ENCODE results near the gene IMMP2L. TPM values are rescaled to one million over a fixed set of nuclear protein-coding genes. Genes with fewer than 3 reads are reported as not detected.

IMMP2L gene
- total and polyA plus RNA-seq, 2 of the 8 experiments (the other 6 are each of a cell fraction or from before 2014, with no cell fraction given) = 2.3 to 10.1 TPM

- 81% methylated on average over 1 of the region's 1 CpG; no CpG with 5 or more reads in 1 of the 2 experiments for WGBS, 2 experiments (ENCODE audit: extremely low coverage in 1 of 2, insufficient coverage in 1 of 2, insufficient read length in 1 of 2, insufficient replicate concordance in 2 of 2, low coverage in 1 of 2, low lambda C conversion rate in 2 of 2, missing lambda C conversion rate in 1 of 2)
- no peak for DNase-seq (ENCODE audit: low read depth in 1 of 2, low spot score in 2 of 2)
- H2BK15ac ChIP-seq (ENCODE audit: low read length) = no peak overlapping the region
- no peak overlapping the region for H2AFZ ChIP-seq (ENCODE audit: low read length)
- H2BK12ac ChIP-seq (ENCODE audit: low read depth, low read length) = no peak overlapping the region
- H3K56ac ChIP-seq (replicated peaks; ENCODE audit: insufficient read length, low read depth, low read length) = no peak overlapping the region
- H3K79me2 ChIP-seq (ENCODE audit: control insufficient read depth in 1 of 2, insufficient read depth in 2 of 2, low read length in 2 of 2) = no peaks in the 10 kb centered on the region
- no peaks in the 10 kb centered on the region for H3K79me1 ChIP-seq (ENCODE audit: low read depth, low read length)
- no peak overlapping the region for H2BK20ac ChIP-seq (ENCODE audit: low read length)
- FAIRE-seq = no peak
- no peak overlapping the region for H3K27ac ChIP-seq (ENCODE audit: low read depth, low read length)
- H4K91ac ChIP-seq (replicated peaks; ENCODE audit: insufficient read length, low read length) = no peak overlapping the region
- H3K4ac ChIP-seq (replicated peaks; ENCODE audit: insufficient read length, low read depth, low read length) = no peak overlapping the region
- H2AK5ac ChIP-seq (ENCODE audit: low read depth, low read length) = no peak overlapping the region
- H3K36me3 ChIP-seq (ENCODE audit: control insufficient read depth in 2 of 4, insufficient read depth in 4 of 4, low read length in 3 of 4) = no peaks in the 10 kb centered on the region; a peak in 1 of 8 replicates
- no peaks in the 10 kb centered on the region for H3K4me1 ChIP-seq (replicated peaks in 1 of 4; ENCODE audit: control insufficient read depth in 3 of 4, insufficient read depth in 4 of 4, low read length in 3 of 4)
- H3K27me3 ChIP-seq (replicated peaks in 1 of 4; ENCODE audit: control insufficient read depth in 3 of 4, extremely low read depth in 1 of 4, insufficient read depth in 3 of 4, low read length in 3 of 4) = no peaks in the 10 kb centered on the region
- CTCF ChIA-PET (ENCODE audit: partially characterized antibody) = no interaction called here
- no peak overlapping the region for H4K8ac ChIP-seq (ENCODE audit: extremely low read depth, insufficient read depth, low read length)
- H3K23me2 ChIP-seq (ENCODE audit: low read depth, low read length) = no peaks in the 10 kb centered on the region
- no peak overlapping the region for H3K23ac ChIP-seq (ENCODE audit: insufficient read length)
- H2BK120ac ChIP-seq (replicated peaks; ENCODE audit: low read depth, low read length) = no peak overlapping the region
- H3K14ac ChIP-seq (ENCODE audit: insufficient read length) = no peak overlapping the region
- H4K20me1 ChIP-seq (replicated peaks in 1 of 2; ENCODE audit: control insufficient read depth in 1 of 2, insufficient read depth in 2 of 2, low read length in 2 of 2) = no peaks in the 10 kb centered on the region
- no peak overlapping the region for H4K5ac ChIP-seq (ENCODE audit: insufficient read length, low read depth, low read length)
- no peak overlapping the region for H3K4me3 ChIP-seq (ENCODE audit: extremely low read depth in 1 of 4, insufficient read depth in 2 of 4, low read depth in 3 of 4, low read length in 4 of 4)
- H3K9ac ChIP-seq (replicated peaks in 1 of 4; ENCODE audit: extremely low read depth in 1 of 4, low read depth in 3 of 4, low read length in 3 of 4) = no peak overlapping the region
- no peak overlapping the region for H3K18ac ChIP-seq (ENCODE audit: extremely low read depth, low read length)
- no peak overlapping the region for H2BK5ac ChIP-seq (ENCODE audit: low read depth, low read length)
- no peaks in the 10 kb centered on the region for H3K9me3 ChIP-seq (ENCODE audit: insufficient read depth in 2 of 2, low read depth in 1 of 2, low read length in 1 of 2)
- POLR2A ChIA-PET (ENCODE audit: partially characterized antibody) = no interaction called here
- no peak overlapping the region for H3K4me2 ChIP-seq (ENCODE audit: insufficient read depth in 1 of 2, low read depth in 2 of 2, low read length in 2 of 2)
- no peak for TF ChIP-seq ATF2 (IDR thresholded peaks at IDR 0.05; ENCODE audit: low read length)
- no peak for TF ChIP-seq SP2 (IDR thresholded peaks at IDR 0.05; ENCODE audit: low read length)
- no peak for TF ChIP-seq BRCA1 (IDR thresholded peaks at IDR 0.05; ENCODE audit: low read depth, low read length)
- TF ChIP-seq HDAC2 (IDR thresholded peaks at IDR 0.05; ENCODE audit: borderline replicate concordance in 1 of 2, low read depth in 2 of 2, low read length in 2 of 2) = no peak
- no peak for TF ChIP-seq EZH2 (IDR thresholded peaks at IDR 0.05; ENCODE audit: low read depth, low read length, severe bottlenecking)
- TF ChIP-seq TCF12 (IDR thresholded peaks at IDR 0.05; ENCODE audit: low read depth, low read length) = no peak
- TF ChIP-seq TAF1 (IDR thresholded peaks at IDR 0.05; ENCODE audit: low read depth, low read length) = no peak
- TF ChIP-seq MAFK (IDR thresholded peaks at IDR 0.05; ENCODE audit: low read depth, low read length) = no peak
- TF ChIP-seq SP1 (IDR thresholded peaks at IDR 0.05; ENCODE audit: low read depth, low read length) = no peak
- TF ChIP-seq PHF8 (conservative IDR thresholded peaks at IDR 0.05; ENCODE audit: low read depth, low read length) = no peak
- no peak for TF ChIP-seq RNF2 (IDR thresholded peaks at IDR 0.05; ENCODE audit: borderline replicate concordance, low read depth, low read length, missing control alignments, poor library complexity, severe bottlenecking)
- TF ChIP-seq E2F6 (IDR thresholded peaks at IDR 0.05) = no peak
Measured at GRCh38 chr7:110784749-110785148, 777.5 kb downstream of the IMMP2L start.

Data from H1 (cell line).